ENCODE results near the gene FLAD1. TPM values are rescaled to one million over a fixed set of nuclear protein-coding genes. Genes with fewer than 3 reads are reported as not detected.

The FLAD1 gene
- total RNA-seq, 1 donor from 2014 or later: 21.9 TPM

DNA sequence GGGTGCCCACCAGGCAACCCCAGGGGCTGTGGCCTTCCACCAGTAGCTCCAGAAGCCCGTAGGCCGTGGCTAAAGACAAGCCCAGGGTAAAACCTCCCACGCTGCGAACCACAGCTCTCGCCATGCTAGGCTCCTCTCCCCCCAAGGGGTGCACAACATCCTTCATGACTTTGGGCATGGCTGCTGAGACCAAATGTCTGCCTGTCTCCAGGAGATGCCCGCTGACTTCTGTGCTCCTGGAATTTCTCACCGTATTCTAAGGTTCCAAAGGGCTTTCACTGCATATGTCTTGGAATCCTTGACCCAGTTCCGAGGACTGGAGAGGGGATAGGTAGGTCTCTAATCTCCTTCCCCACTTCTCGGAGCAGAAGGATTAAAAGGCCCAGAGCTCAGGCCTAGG is 50.4 kb downstream of the FLAD1 start, which contains the start of the genes DCST1 and DCST2:
TSS of gene DCST1 (plus strand) at position 301 of the 400 bp plus-strand sequence. CDS start 213 bp downstream, outside the sequence.
TSS of gene DCST2 (minus strand) at position 258 of the 400 bp plus-strand sequence. CDS start at position 178, 80 bp downstream.
- DNase-seq (ENCODE audit: low spot score) (no peak), ATAC-seq (no peak)

- DNase-seq (ENCODE audit: low spot score) (no peak), ATAC-seq (no peak)
These were observed 51.4 kb downstream of the FLAD1 start for GRCh38 chr1:155034318-155035208.

DNA sequence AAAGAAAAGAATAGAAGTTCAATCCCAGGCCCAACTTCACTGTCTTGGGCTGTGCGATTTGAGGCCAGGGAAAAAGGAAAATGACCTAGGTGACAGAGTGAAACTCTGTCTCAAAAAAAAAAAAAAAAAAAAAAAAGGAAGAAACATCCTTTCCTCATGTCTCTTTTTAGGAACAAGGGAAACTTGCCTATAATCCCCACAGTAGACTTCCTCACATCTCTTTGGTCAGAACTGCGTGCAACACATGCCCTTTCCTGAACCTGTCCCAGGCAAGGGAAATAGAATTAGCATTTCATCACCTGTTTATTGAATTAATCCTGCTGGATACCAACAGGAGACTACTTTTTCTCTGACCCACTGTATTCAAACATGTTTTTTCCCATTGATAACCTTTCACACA is 52.8 kb downstream of the FLAD1 start:
- no peak for ATAC-seq
- DNase-seq (ENCODE audit: low spot score): no peak

- no peak for ATAC-seq
- no peak for DNase-seq (ENCODE audit: low spot score)
These were observed 53.9 kb downstream of the FLAD1 start for GRCh38 chr1:155037043-155037442.

GRCh38 chr1:155037851-155038441 is 54.8 kb downstream of the FLAD1 start:
- ATAC-seq (peak; percentile 15), DNase-seq (ENCODE audit: low spot score) (no peak)

- DNase-seq (ENCODE audit: low spot score) (no peak), ATAC-seq (peak; percentile 68)
These were observed 55.6 kb downstream of the FLAD1 start for GRCh38 chr1:155038602-155039307.

DNA sequence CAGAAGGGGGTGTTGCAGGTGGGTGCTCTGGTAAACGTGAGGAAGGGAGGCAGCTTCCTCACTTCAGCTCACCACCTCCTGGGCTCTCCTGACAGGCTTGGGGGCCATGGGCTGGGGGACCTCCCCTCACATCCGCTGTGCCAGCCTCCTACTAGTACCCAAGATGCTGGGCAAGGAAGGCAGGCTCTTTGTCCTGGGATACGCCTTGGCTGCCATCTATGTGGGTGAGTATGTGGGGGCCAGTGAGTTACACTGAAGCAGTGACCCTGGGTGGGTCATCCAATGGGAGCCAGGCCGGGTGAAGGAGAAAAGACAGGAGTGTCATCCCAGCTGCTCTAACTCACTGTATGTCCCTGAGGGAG is 56.1 kb downstream of the FLAD1 start:
- DNase-seq (ENCODE audit: low spot score) (no peak), ATAC-seq (no peak)

DNA sequence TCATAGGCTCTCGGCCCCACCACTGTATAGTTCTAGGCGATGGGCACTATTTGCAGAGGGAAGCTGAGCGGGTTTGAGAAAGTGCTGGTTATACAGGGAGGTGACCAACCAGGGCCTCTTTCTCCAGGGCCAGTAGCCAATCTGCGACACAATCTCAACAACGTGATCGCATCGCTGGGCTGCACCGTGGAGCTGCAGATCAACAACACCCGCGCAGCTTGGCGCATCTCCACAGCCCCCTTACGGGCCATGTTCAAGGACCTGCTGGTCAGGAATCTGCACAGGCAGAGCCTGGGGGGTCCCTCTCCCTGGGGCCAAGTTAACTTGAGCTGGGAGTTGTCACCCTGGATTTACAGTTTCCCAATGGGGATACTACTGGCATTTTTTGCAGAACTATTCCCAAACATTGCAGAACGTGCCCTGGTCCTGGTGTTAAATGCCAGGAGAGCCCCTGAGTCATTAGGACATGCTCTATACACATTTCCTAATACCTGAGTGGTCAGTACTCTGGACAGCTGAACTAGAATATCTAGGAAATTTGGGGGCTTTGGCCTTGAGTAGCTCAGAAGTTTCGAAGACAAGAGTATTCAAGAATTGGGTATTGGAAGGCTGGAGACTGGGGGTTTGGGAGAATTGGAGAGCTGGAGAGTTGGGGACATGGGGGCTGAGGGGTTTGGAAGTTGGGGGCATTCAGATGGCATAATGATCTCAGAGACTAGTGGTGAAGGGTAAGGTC is 57.4 kb downstream of the FLAD1 start:
- ATAC-seq: no peak
- DNase-seq (ENCODE audit: low spot score): no peak

Other genes starting within 250 kb of the FLAD1 start
- gene KCNN3, start 113.1 kb upstream of the FLAD1 start, total RNA-seq: 0.23 TPM
- 40.2 TPM for gene PMVK, start 46.6 kb upstream of the FLAD1 start, total RNA-seq
- 21.3 TPM for gene PBXIP1, start 27.2 kb upstream of the FLAD1 start, total RNA-seq
- gene PYGO2, start 21.6 kb upstream of the FLAD1 start, total RNA-seq: 10.5 TPM
- 43.0 TPM for gene SHC1, start 12.6 kb upstream of the FLAD1 start, total RNA-seq
- gene CKS1B, start 8.7 kb upstream of the FLAD1 start, total RNA-seq: 14.2 TPM
- gene LENEP, start 10.2 kb downstream of the FLAD1 start, total RNA-seq: not detected
- gene ZBTB7B, start 19.5 kb downstream of the FLAD1 start, total RNA-seq: 89.5 TPM
- gene DCST2, start 50.4 kb downstream of the FLAD1 start, total RNA-seq: 1.4 TPM
- 0.13 TPM for gene DCST1, start 50.5 kb downstream of the FLAD1 start, total RNA-seq
- 21.4 TPM for gene ADAM15, start 68.0 kb downstream of the FLAD1 start, total RNA-seq
- 3.3 TPM for gene EFNA4, start 80.4 kb downstream of the FLAD1 start, total RNA-seq
- gene EFNA3, start 95.5 kb downstream of the FLAD1 start, total RNA-seq: 0.43 TPM
- 85.1 TPM for gene EFNA1, start 144.5 kb downstream of the FLAD1 start, total RNA-seq
- 22.4 TPM for gene SLC50A1, start 152.5 kb downstream of the FLAD1 start, total RNA-seq
- gene DPM3, start 157.2 kb downstream of the FLAD1 start, total RNA-seq: 76.8 TPM
- gene KRTCAP2, start 190.0 kb downstream of the FLAD1 start, total RNA-seq: 75.6 TPM
- 0.23 TPM for gene TRIM46, start 190.5 kb downstream of the FLAD1 start, total RNA-seq
- gene THBS3, start 224.6 kb downstream of the FLAD1 start, total RNA-seq: 16.8 TPM
- gene MTX1, start 225.4 kb downstream of the FLAD1 start, total RNA-seq: 22.6 TPM